Prostate gland (tissue), 2 donors: ENCODE measurements around the gene LNPEP. TPM values are rescaled to one million over a fixed set of nuclear protein-coding genes. Genes with fewer than 3 reads are reported as not detected.

ENCODE experiments used
- DNase-seq: peaks from one replicate; pipeline ENCODE4 v3.0.0-alpha.2; 2019; ENCODE audit warnings: low spot score
- H3K27ac ChIP-seq, 2 donors: fragments of 200-600 bp; sonication (generic); 2 replicates each; pipeline ENCODE4 v1.5.1; 2017 to 2019
- H3K27me3 ChIP-seq: fragments of 200-600 bp; sonication (generic); replicated peaks from 2 replicates; pipeline ENCODE4 v1.5.1; 2019; ENCODE audit not compliant: insufficient read depth
- H3K36me3 ChIP-seq, 2 donors: fragments of 200-600 bp; sonication (generic); 1 replicate in 1 of 2; 2 replicates in 1 of 2; pipeline versions ENCODE4 v1.5.1 to v1.8.1; 2017 to 2019
- H3K4me1 ChIP-seq: fragments of 200-600 bp; sonication (generic); replicated peaks from 2 replicates; pipeline ENCODE4 v1.5.1; 2019
- H3K4me3 ChIP-seq, 2 donors: fragments of 200-600 bp; sonication (generic); 2 replicates each; pipeline ENCODE4 v1.5.1; 2017 to 2019
- H3K9me3 ChIP-seq: fragments of 200-600 bp; sonication (generic); 2 replicates; pipeline ENCODE4 v1.5.1; 2017
- POLR2A ChIP-seq: fragments of 450-650 bp; IDR thresholded peaks from one replicate; pipeline ENCODE4 v1.6.1; 2016; ENCODE audit warnings: antibody characterized with exemption, mild to moderate bottlenecking
- POLR2AphosphoS5 ChIP-seq: sonication (generic); formaldehyde crosslinking; IDR thresholded peaks from one replicate; pipeline ENCODE4 v1.6.1; 2017; ENCODE audit warnings: antibody characterized with exemption
- WGBS: methylation state at CpG from one replicate; pipeline ENCODE4 v1.1.5; 2018; 5-methylcytosine and 5-hydroxymethylcytosine counted together
- intact Hi-C: fragments of 100-400 bp; cut with DNase I; formaldehyde crosslinking; loops from one replicate; pipeline ENCODE4 v1.14.2; 2022
- total RNA-seq, 2 donors: library from RNA; depleted of rRNA; stranded (reverse); fragments of >200 nt; gene quantifications; one replicate each; pipeline ENCODE4 v1.1.0, GENCODE V29; 2016
- TF ChIP-seq, protein P1 (sequence below), 4 experiments: fragments of 200-600 bp in 2 of 4; fragments of 450-650 bp in 2 of 4; sonication (generic) in 2 of 4; IDR thresholded peaks; 1 replicate in 3 of 4; 2 replicates in 1 of 4; pipeline ENCODE4 v1.5.1; 2016 to 2019; ENCODE audit warnings: antibody characterized with exemption in 4 of 4, mild to moderate bottlenecking in 2 of 4, moderate library complexity in 2 of 4

Gene LNPEP
- total RNA-seq, 2 donors from 2014 or later, result 38.5 to 43.9 TPM

DNA sequence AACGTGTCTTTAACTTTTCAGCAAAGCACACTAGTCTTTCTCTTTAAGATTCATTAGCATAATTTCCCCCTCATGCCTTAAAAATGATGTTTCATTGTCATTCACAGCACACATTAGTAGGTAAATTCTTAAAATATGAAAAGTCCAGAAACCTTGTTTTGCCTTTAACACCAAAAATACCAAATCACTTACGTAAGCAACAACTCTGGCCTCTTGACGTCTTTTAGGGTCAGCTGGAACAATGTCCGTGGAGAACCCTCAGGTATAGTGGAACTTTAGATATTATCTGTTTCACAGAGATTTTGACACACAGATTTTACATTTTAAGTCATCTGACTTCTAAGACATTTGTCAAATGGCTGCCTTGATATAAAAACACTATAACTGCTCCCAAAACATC, 30.9 kb downstream of the LNPEP start:
- TF ChIP-seq POLR2A (no peak), POLR2AphosphoS5 (no peak)
- TF ChIP-seq, protein P1, sequence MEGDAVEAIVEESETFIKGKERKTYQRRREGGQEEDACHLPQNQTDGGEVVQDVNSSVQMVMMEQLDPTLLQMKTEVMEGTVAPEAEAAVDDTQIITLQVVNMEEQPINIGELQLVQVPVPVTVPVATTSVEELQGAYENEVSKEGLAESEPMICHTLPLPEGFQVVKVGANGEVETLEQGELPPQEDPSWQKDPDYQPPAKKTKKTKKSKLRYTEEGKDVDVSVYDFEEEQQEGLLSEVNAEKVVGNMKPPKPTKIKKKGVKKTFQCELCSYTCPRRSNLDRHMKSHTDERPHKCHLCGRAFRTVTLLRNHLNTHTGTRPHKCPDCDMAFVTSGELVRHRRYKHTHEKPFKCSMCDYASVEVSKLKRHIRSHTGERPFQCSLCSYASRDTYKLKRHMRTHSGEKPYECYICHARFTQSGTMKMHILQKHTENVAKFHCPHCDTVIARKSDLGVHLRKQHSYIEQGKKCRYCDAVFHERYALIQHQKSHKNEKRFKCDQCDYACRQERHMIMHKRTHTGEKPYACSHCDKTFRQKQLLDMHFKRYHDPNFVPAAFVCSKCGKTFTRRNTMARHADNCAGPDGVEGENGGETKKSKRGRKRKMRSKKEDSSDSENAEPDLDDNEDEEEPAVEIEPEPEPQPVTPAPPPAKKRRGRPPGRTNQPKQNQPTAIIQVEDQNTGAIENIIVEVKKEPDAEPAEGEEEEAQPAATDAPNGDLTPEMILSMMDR (IDR thresholded peaks at IDR 0.05), result no peak
- intact Hi-C loops, result no loop called here
- DNase-seq, result no peak
- H3K27me3 ChIP-seq, result no peaks in the 10 kb centered on the region
- no peak overlapping the region for H3K4me3 ChIP-seq
- H3K36me3 ChIP-seq, result no peaks in the 10 kb centered on the region
- H3K9me3 ChIP-seq, result no peaks in the 10 kb centered on the region
- WGBS, result 92% methylated on average over 4 of the region's 4 CpGs
- H3K27ac ChIP-seq, result no peak overlapping the region
- H3K4me1 ChIP-seq, result peaks cover 12% of the 10 kb centered on the region

DNA sequence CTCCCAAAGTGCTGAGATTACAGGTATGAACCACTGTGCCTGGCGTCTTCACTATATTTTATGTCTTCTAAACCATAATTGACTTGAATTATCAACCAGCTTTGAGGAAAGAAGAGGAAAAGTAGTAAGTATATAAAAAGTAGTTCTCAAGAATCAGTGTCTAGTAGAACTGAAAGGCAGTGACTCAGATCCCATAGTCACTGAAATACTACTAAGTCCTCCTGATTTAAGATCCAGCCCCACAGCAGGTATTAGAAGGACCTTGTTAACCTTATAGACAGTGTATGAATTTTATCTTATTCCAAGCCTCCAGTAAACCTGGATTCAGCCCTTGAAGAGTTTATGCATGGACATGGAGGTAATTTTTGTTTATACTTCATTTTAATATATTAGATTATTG, 31.5 kb downstream of the LNPEP start:
- intact Hi-C loops, result no loop called here
- WGBS, result 81% methylated on average over 1 of the region's 1 CpG
- TF ChIP-seq POLR2AphosphoS5 (no peak), POLR2A (no peak)
- TF ChIP-seq, protein P1 (IDR thresholded peaks at IDR 0.05), result no peak
- Histone ChIP-seq H3K36me3 (no peaks in the 10 kb centered on the region), H3K9me3 (no peaks in the 10 kb centered on the region), H3K27ac (no peak overlapping the region), H3K4me1 (peaks cover 12% of the 10 kb centered on the region), H3K4me3 (no peak overlapping the region), H3K27me3 (no peaks in the 10 kb centered on the region)
- no peak for DNase-seq

DNA sequence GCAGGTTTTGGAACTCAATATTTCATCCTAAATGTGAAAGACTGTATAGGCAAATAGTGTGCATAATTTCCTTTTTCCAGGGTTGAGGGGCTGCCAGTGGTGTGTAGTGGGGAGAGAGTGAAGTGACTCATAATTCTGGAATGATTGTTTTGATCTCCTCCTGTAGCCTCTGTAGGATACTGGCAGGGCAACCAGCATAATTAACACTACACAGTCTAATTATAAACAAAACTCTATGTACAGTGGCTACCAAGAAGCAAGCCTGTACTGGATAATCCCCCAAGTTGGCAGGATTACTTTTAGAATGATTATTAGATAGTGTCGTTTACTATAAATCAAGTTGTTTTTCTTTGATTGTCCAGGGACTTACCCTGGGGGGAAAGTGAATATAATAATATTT, 32.2 kb downstream of the LNPEP start:
- TF ChIP-seq POLR2AphosphoS5 (no peak), POLR2A (no peak)
- TF ChIP-seq, protein P1 (IDR thresholded peaks at IDR 0.05), result no peak
- Histone ChIP-seq H3K9me3 (no peaks in the 10 kb centered on the region), H3K27me3 (no peaks in the 10 kb centered on the region), H3K4me1 (peaks cover 12% of the 10 kb centered on the region), H3K4me3 (no peak overlapping the region), H3K36me3 (no peaks in the 10 kb centered on the region), H3K27ac (no peak overlapping the region)
- WGBS, result 24% methylated on average over 1 of the region's 1 CpG
- no peak for DNase-seq
- intact Hi-C loops, result no loop called here

DNA sequence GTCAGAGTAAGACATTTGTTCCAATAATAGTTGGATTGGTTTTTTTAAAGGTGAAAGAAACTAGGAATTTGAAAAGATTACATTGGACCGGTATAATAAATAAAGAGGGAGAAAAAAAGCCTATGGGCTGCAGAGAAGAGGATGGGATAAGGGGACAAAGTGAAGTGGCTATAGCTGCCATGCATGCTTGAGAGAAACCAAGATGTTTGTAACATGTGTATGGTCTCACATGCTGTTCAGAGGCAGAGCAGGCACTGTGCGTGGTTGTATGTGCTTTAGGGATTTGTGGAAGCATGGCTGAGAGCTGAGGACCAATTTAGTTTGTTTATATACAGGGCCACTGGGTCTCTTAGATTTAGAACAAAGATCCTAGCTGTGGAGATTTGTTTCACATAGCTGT, 32.7 kb downstream of the LNPEP start:
- Histone ChIP-seq H3K4me3 (no peak overlapping the region), H3K4me1 (peaks cover 12% of the 10 kb centered on the region), H3K36me3 (no peaks in the 10 kb centered on the region), H3K9me3 (no peaks in the 10 kb centered on the region), H3K27me3 (no peaks in the 10 kb centered on the region), H3K27ac (no peak overlapping the region)
- intact Hi-C loops, result no loop called here
- WGBS, result 42% methylated on average over 2 of the region's 2 CpGs
- TF ChIP-seq POLR2AphosphoS5, result no peak
- TF ChIP-seq POLR2A, result no peak
- TF ChIP-seq, protein P1 (IDR thresholded peaks at IDR 0.05), result no peak
- DNase-seq, result no peak

DNA sequence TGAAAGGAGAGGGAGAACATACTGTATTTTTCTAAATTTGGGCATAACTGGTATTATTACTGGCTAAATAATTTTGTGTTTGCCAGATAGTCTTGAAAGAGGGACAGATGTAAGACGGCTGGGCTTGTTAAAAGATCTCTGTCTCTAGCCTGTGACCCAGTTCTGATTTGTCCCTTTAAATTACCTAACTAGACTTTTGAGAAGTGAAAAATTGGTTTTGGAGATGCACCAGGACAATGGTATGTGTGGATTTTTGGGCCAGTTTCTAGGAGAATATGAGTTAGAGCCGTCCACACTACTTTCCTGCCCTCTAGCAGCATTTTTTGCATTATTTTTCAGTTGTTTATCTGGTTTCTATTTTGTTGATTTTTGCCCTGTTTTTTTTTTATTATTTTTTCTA, 33.5 kb downstream of the LNPEP start:
- no peaks in the 10 kb centered on the region for H3K9me3 ChIP-seq
- H3K4me3 ChIP-seq, result no peak overlapping the region
- intact Hi-C loops, result no loop called here
- no peaks in the 10 kb centered on the region for H3K36me3 ChIP-seq
- peaks cover 12% of the 10 kb centered on the region for H3K4me1 ChIP-seq
- WGBS, result 51% methylated on average over 2 of the region's 2 CpGs
- TF ChIP-seq, protein P1 (IDR thresholded peaks at IDR 0.05), result no peak
- TF ChIP-seq POLR2A, result no peak
- TF ChIP-seq POLR2AphosphoS5, result no peak
- H3K27ac ChIP-seq, result no peak overlapping the region
- DNase-seq, result no peak
- H3K27me3 ChIP-seq, result no peaks in the 10 kb centered on the region
